8988T (cell line): ENCODE results near the gene DRAM1.

Experiments used
- DNase-seq: peaks from one replicate; pipeline ENCODE4 v3.0.0; 2011

DRAM1 gene

GRCh38 chr12:101942250-101942605 lies 64.8 kb downstream of the DRAM1 start:
- no peak for DNase-seq

- no peak for DNase-seq
Measured at GRCh38 chr12:101945369-101946232, 68.2 kb downstream of the DRAM1 start.

- DNase-seq = no peak
Measured at GRCh38 chr12:101946233-101946611, 68.8 kb downstream of the DRAM1 start.

- no peak for DNase-seq
Measured at GRCh38 chr12:101947316-101947715, 69.9 kb downstream of the DRAM1 start.

- DNase-seq = no peak
Measured at GRCh38 chr12:101948365-101948764, 71.0 kb downstream of the DRAM1 start.

- DNase-seq = no peak
Measured at GRCh38 chr12:101951002-101951670, 73.8 kb downstream of the DRAM1 start.

GRCh38 chr12:101954113-101954512 lies 76.7 kb downstream of the DRAM1 start:
- no peak for DNase-seq

- no peak for DNase-seq
Measured at GRCh38 chr12:101954676-101955075, 77.3 kb downstream of the DRAM1 start.

- DNase-seq = no peak
Measured at GRCh38 chr12:101957252-101957959, 80.0 kb downstream of the DRAM1 start.

GRCh38 chr12:101959607-101960006 lies 82.2 kb downstream of the DRAM1 start:
- DNase-seq = no peak

GRCh38 chr12:101962486-101962885 lies 85.1 kb downstream of the DRAM1 start:
- no peak for DNase-seq

- DNase-seq = no peak
Measured at GRCh38 chr12:101963697-101964096, 86.3 kb downstream of the DRAM1 start.

- DNase-seq = no peak
Measured at GRCh38 chr12:101966496-101966895, 89.1 kb downstream of the DRAM1 start.

- DNase-seq = no peak
Measured at GRCh38 chr12:101967506-101967905, 90.1 kb downstream of the DRAM1 start.

- DNase-seq = no peak
Measured at GRCh38 chr12:101968770-101969169, 91.4 kb downstream of the DRAM1 start.
